ENCODE results near the gene KIAA1958.

GRCh38 chr9:112555844-112556482 is 69.3 kb downstream of the KIAA1958 start:
- TF ChIP-seq POLR2A (IDR thresholded peaks at IDR 0.05; ENCODE audit: low read length) (no peak), E2F6 (IDR thresholded peaks at IDR 0.05; ENCODE audit: borderline replicate concordance, low read depth) (no peak), CTCF (IDR thresholded peaks at IDR 0.05) (no peak), MAX (IDR thresholded peaks at IDR 0.05) (no peak), EP300 (IDR thresholded peaks at IDR 0.05) (no peak), CHD4 (IDR thresholded peaks at IDR 0.05; ENCODE audit: borderline replicate concordance) (no peak), POLR2AphosphoS2 (conservative IDR thresholded peaks at IDR 0.05; ENCODE audit: low read length) (no peak), RFX5 (IDR thresholded peaks at IDR 0.05) (no peak), RAD21 (conservative IDR thresholded peaks at IDR 0.05 in 1 of 2, IDR thresholded peaks at IDR 0.05 in 1 of 2) (no peak), CEBPB (IDR thresholded peaks at IDR 0.05) (no peak), KDM1A (IDR thresholded peaks at IDR 0.05; ENCODE audit: low read depth) (no peak)
